ENCODE measurements around the gene ALDH1A2. TPM values are rescaled to one million over a fixed set of nuclear protein-coding genes. Genes with fewer than 3 reads are reported as not detected.
A peak's percentile ranks its signal among the peaks of the same experiment; 100 is the strongest.

The ALDH1A2 gene
- total RNA-seq, 1 experiment from 2014 or later: 0.22 TPM

DNA sequence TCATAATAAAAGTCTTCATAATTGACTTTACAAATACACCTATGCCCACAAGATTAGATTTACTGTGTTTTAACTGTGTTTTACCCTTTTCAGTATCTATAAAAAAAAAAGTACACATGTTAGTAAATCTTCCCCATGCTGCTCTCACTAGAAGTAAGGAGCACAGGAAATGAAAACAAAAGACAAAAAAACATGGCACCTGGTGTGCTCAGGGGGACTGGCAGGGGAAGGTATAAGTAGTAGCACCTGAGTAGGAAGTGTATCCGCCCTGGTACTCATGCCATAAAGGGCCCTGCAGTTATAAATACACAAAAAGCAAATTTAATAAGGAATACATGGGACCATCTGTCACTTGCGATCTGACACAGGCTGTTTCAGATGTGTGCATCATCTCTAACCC is 8.9 kb upstream of the ALDH1A2 start:
- CTCF ChIA-PET: no interaction called here
- H3K9ac ChIP-seq (ENCODE audit: low read length): no peak overlapping the region
- no peak overlapping the region for H3K27ac ChIP-seq (ENCODE audit: low read length)
- H3K4me3 ChIP-seq (ENCODE audit: low read length): no peak overlapping the region
- H3K27me3 ChIP-seq (ENCODE audit: low read length): peaks cover 22% of the 10 kb centered on the region; the same call in 1 of the 2 replicates
- H4K20me1 ChIP-seq (ENCODE audit: low read length): no peaks in the 10 kb centered on the region
- ATAC-seq: no peak
- H3K4me1 ChIP-seq (ENCODE audit: insufficient read depth, low read length): no peaks in the 10 kb centered on the region
- intact Hi-C loops (cut with micrococcal nuclease): loop anchor here (5.0 kb wide), 1 partner anchor 407 kb away; no protein-coding TSS in a partner anchor
- no peaks in the 10 kb centered on the region for H3K79me2 ChIP-seq (ENCODE audit: low read length)
- H3F3A ChIP-seq (ENCODE audit: low read length, unreplicated experiment): no peaks in the 10 kb centered on the region
- H3K9me3 ChIP-seq (ENCODE audit: low read length): no peaks in the 10 kb centered on the region
- no peaks in the 10 kb centered on the region for H3K9me2 ChIP-seq (replicated peaks; ENCODE audit: low read length)
- no TSS peak for BruUV-seq (replicated peaks)
- no peaks in the 10 kb centered on the region for H3K36me3 ChIP-seq (ENCODE audit: low read depth, low read length)
- DNase-seq: no peak
- no peak overlapping the region for H2AFZ ChIP-seq (ENCODE audit: low read length)
- H3K4me2 ChIP-seq (ENCODE audit: low read length): no peak overlapping the region
- TF ChIP-seq, protein P1, sequence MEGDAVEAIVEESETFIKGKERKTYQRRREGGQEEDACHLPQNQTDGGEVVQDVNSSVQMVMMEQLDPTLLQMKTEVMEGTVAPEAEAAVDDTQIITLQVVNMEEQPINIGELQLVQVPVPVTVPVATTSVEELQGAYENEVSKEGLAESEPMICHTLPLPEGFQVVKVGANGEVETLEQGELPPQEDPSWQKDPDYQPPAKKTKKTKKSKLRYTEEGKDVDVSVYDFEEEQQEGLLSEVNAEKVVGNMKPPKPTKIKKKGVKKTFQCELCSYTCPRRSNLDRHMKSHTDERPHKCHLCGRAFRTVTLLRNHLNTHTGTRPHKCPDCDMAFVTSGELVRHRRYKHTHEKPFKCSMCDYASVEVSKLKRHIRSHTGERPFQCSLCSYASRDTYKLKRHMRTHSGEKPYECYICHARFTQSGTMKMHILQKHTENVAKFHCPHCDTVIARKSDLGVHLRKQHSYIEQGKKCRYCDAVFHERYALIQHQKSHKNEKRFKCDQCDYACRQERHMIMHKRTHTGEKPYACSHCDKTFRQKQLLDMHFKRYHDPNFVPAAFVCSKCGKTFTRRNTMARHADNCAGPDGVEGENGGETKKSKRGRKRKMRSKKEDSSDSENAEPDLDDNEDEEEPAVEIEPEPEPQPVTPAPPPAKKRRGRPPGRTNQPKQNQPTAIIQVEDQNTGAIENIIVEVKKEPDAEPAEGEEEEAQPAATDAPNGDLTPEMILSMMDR (conservative IDR thresholded peaks at IDR 0.05; ENCODE audit: low read depth, low read length): no peak
- POLR2A ChIA-PET (ENCODE audit: unreplicated experiment): no interaction called here

DNA sequence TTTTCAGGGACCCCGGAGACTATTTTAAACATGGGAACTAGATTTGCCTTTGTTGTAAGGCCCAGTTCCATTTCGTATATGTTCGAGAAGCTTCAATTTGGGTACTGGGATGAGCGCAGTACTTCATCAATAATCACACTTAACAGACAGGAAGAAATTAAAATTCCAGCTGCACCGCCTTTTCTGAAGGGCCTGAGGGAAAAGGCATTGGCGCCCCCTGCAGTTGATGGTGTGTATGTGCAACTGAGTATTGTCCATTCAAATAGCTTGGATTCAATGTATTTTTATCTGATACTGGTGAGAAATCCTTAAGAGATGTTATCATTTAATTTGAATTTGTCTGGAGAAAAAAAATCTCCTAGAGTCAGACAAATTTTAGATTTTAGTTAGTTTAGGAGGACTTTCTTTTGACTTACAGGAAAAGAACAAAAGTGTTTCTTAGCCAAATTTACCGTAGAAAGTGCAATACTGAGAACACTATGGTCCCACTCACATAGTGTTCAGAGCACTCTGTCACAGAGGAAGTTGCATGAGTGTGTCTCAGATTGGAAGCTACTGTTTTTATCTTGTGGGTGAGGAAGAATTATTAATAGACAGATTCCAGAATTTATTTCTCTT is 5.4 kb upstream of the ALDH1A2 start:
- 0 out of 2 replicates have a peak, but pooled peaks have one; percentile 19 for ATAC-seq
- H3F3A ChIP-seq (ENCODE audit: low read length, unreplicated experiment): no peaks in the 10 kb centered on the region
- H3K4me1 ChIP-seq (ENCODE audit: insufficient read depth, low read length): no peaks in the 10 kb centered on the region
- no peak overlapping the region for H3K4me2 ChIP-seq (ENCODE audit: low read length)
- TF ChIP-seq EZH2phosphoT487 (IDR thresholded peaks at IDR 0.05; ENCODE audit: borderline replicate concordance, low read length): no peak
- TF ChIP-seq, protein P1 (conservative IDR thresholded peaks at IDR 0.05; ENCODE audit: low read depth, low read length): peak; percentile 92
- no peaks in the 10 kb centered on the region for H3K9me3 ChIP-seq (ENCODE audit: low read length)
- no peaks in the 10 kb centered on the region for H3K79me2 ChIP-seq (ENCODE audit: low read length)
- no peak overlapping the region for H3K4me3 ChIP-seq (ENCODE audit: low read length)
- H3K36me3 ChIP-seq (ENCODE audit: low read depth, low read length): no peaks in the 10 kb centered on the region
- CTCF ChIA-PET: interaction anchor here (0.5 to 2.1 kb wide), 13 partner anchors 13 to 406 kb away, joined by 3 to 25 read pairs (median 5); no protein-coding TSS in a partner anchor
- no peaks in the 10 kb centered on the region for H3K9me2 ChIP-seq (replicated peaks; ENCODE audit: low read length)
- no peak overlapping the region for H3K9ac ChIP-seq (ENCODE audit: low read length)
- no peak overlapping the region for H3K27ac ChIP-seq (ENCODE audit: low read length)
- no peak overlapping the region for H2AFZ ChIP-seq (ENCODE audit: low read length)
- intact Hi-C loops (cut with micrococcal nuclease): loop anchor here (1.0 to 5.0 kb wide), 4 partner anchors 102 to 404 kb away; no protein-coding TSS in a partner anchor
- BruUV-seq (replicated peaks): no TSS peak
- POLR2A ChIA-PET (ENCODE audit: unreplicated experiment): interaction anchor here (0.6 kb wide), 1 partner anchor 32 kb away, joined by 3 read pairs; no protein-coding TSS in a partner anchor
- DNase-seq: peak; percentile 64
- H3K27me3 ChIP-seq (ENCODE audit: low read length): peaks cover 22% of the 10 kb centered on the region; the same call in 1 of the 2 replicates
- no peaks in the 10 kb centered on the region for H4K20me1 ChIP-seq (ENCODE audit: low read length)

DNA sequence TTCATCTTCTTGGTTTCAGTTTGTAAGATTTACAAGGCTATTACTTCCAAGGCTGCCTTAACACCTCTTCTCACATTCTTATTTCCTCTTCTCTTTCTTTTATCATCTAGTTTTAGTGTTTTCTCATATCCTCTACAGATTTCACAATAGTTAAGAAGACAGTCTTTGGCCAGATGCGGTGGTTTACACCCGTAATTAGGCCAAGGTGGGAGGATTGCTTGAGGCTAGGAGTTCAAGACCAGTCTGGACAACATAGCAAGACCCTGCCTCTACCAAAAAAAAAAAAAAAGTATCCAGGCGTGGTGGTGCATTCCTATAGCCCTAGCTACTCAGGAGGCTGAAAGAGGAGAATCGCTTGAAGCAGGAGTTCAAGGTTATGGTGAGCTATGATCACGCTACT is 3.5 kb upstream of the ALDH1A2 start:
- Histone ChIP-seq H2AFZ (ENCODE audit: low read length) (no peak overlapping the region), H3K9me3 (ENCODE audit: low read length) (no peaks in the 10 kb centered on the region), H4K20me1 (ENCODE audit: low read length) (no peaks in the 10 kb centered on the region), H3K4me3 (ENCODE audit: low read length) (no peak overlapping the region), H3K27ac (ENCODE audit: low read length) (no peak overlapping the region), H3K4me2 (ENCODE audit: low read length) (no peak overlapping the region), H3K27me3 (ENCODE audit: low read length) (peaks cover 18% of the 10 kb centered on the region; the same call in 1 of the 2 replicates), H3K9ac (ENCODE audit: low read length) (no peak overlapping the region), H3K9me2 (replicated peaks; ENCODE audit: low read length) (no peaks in the 10 kb centered on the region), H3K79me2 (ENCODE audit: low read length) (no peaks in the 10 kb centered on the region), H3F3A (ENCODE audit: low read length, unreplicated experiment) (no peaks in the 10 kb centered on the region), H3K36me3 (ENCODE audit: low read depth, low read length) (no peaks in the 10 kb centered on the region), H3K4me1 (ENCODE audit: insufficient read depth, low read length) (no peaks in the 10 kb centered on the region)
- ChIA-PET CTCF (interaction anchor here (0.7 kb wide), 1 partner anchor 154 kb away, joined by 3 read pairs; no protein-coding TSS in a partner anchor), POLR2A (ENCODE audit: unreplicated experiment) (no interaction called here)
- ATAC-seq (no peak), DNase-seq (no peak)
- TF ChIP-seq EZH2 (IDR thresholded peaks at IDR 0.05; ENCODE audit: low read length, unreplicated experiment): no peak
- no peak for TF ChIP-seq EZH2phosphoT487 (IDR thresholded peaks at IDR 0.05; ENCODE audit: borderline replicate concordance, low read length)
- TF ChIP-seq, protein P1 (conservative IDR thresholded peaks at IDR 0.05; ENCODE audit: low read depth, low read length): no peak
- BruUV-seq (replicated peaks): no TSS peak
- intact Hi-C loops (cut with micrococcal nuclease): no loop called here

Measured in PC-3 (cell line).